ENCODE results near the gene NOB1. TPM values are rescaled to one million over a fixed set of nuclear protein-coding genes. Genes with fewer than 3 reads are reported as not detected.
"Not testable (repeated sequence)": the region's sequence is repeated elsewhere in the genome, so short reads cannot be mapped to it uniquely, and the experiment has no call there.

Gene NOB1
- total and polyA plus RNA-seq, 4 donors, result 6.9 to 19.7 (median 12.5) TPM

DNA sequence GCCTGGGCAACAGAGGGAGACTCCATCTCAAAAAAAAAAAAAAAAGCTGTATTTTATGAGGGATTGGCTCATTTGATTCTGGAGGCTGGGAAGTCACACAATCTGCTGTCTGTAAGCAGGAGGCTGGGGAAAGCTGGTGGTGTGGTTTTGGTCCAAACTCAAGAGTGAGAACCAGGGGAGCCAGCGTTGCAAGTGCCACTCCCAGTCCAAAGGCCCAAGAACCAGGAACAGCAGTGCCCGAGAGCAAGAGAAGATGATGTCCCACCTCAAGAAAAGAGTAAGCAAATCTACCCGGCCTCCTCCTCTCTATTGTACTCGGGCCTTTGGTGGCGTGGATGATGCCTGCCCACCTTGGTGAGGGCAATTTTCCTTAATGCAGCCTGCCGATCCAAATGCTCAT is 22.6 kb downstream of the NOB1 start:
- H3K9ac ChIP-seq (ENCODE audit: low read depth in 1 of 2, low read length in 2 of 2), result no peak overlapping the region
- no peaks in the 10 kb centered on the region for H3K36me3 ChIP-seq (ENCODE audit: control insufficient read depth in 4 of 4, insufficient read depth in 3 of 4, low read depth in 1 of 4, low read length in 3 of 4)
- H3K27me3 ChIP-seq (ENCODE audit: control insufficient read depth in 4 of 4, insufficient read depth in 4 of 4, low read length in 3 of 4), result no peaks in the 10 kb centered on the region
- 92% methylated on average over 6 of the region's 6 CpGs for WGBS
- H3K4me3 ChIP-seq (ENCODE audit: low read depth in 1 of 3, low read length in 3 of 3), result no peak overlapping the region
- H3K9me3 ChIP-seq (ENCODE audit: control insufficient read depth in 4 of 4, low read length in 3 of 4), result no peaks in the 10 kb centered on the region
- no peak overlapping the region for H3K27ac ChIP-seq (ENCODE audit: low read depth in 1 of 2, low read length in 2 of 2)
- no peak for DNase-seq (ENCODE audit: low spot score)
- TF ChIP-seq SP1 (IDR thresholded peaks at IDR 0.05), result no peak
- no peak for TF ChIP-seq MAX (IDR thresholded peaks at IDR 0.05)
- TF ChIP-seq HNF4A (conservative IDR thresholded peaks at IDR 0.05), result no peak
- TF ChIP-seq HNF4G (IDR thresholded peaks at IDR 0.05), result no peak
- no peak for TF ChIP-seq FOXA2 (IDR thresholded peaks at IDR 0.05)
- TF ChIP-seq TAF1 (conservative IDR thresholded peaks at IDR 0.05), result no peak
- TF ChIP-seq YY1 (IDR thresholded peaks at IDR 0.05), result no peak
- TF ChIP-seq, protein P1, sequence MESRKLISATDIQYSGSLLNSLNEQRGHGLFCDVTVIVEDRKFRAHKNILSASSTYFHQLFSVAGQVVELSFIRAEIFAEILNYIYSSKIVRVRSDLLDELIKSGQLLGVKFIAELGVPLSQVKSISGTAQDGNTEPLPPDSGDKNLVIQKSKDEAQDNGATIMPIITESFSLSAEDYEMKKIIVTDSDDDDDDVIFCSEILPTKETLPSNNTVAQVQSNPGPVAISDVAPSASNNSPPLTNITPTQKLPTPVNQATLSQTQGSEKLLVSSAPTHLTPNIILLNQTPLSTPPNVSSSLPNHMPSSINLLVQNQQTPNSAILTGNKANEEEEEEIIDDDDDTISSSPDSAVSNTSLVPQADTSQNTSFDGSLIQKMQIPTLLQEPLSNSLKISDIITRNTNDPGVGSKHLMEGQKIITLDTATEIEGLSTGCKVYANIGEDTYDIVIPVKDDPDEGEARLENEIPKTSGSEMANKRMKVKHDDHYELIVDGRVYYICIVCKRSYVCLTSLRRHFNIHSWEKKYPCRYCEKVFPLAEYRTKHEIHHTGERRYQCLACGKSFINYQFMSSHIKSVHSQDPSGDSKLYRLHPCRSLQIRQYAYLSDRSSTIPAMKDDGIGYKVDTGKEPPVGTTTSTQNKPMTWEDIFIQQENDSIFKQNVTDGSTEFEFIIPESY (IDR thresholded peaks at IDR 0.05), result no peak
- no peak for TF ChIP-seq EGR1 (IDR thresholded peaks at IDR 0.05; ENCODE audit: low read depth in 2 of 2)
- TF ChIP-seq RXRA (IDR thresholded peaks at IDR 0.05), result no peak
- no peak for TF ChIP-seq REST (IDR thresholded peaks at IDR 0.05)
- H3K4me1 ChIP-seq (ENCODE audit: control insufficient read depth in 4 of 4, insufficient read depth in 4 of 4, low read length in 3 of 4), result no peaks in the 10 kb centered on the region

- not testable (repeated sequence) for DNase-seq (ENCODE audit: low spot score); H3K4me3 ChIP-seq (ENCODE audit: low read depth in 1 of 3, low read length in 3 of 3); H3K27ac ChIP-seq (ENCODE audit: low read depth in 1 of 2, low read length in 2 of 2); H3K4me1 ChIP-seq (ENCODE audit: control insufficient read depth in 4 of 4, insufficient read depth in 4 of 4, low read length in 3 of 4); H3K9me3 ChIP-seq (ENCODE audit: control insufficient read depth in 4 of 4, low read length in 3 of 4); H3K9ac ChIP-seq (ENCODE audit: low read depth in 1 of 2, low read length in 2 of 2); H3K36me3 ChIP-seq (ENCODE audit: control insufficient read depth in 4 of 4, insufficient read depth in 3 of 4, low read depth in 1 of 4, low read length in 3 of 4); H3K27me3 ChIP-seq (ENCODE audit: control insufficient read depth in 4 of 4, insufficient read depth in 4 of 4, low read length in 3 of 4)
- 78% methylated on average over 5 of the region's 5 CpGs for WGBS
Measured at GRCh38 chr16:69731280-69731679, 23.4 kb downstream of the NOB1 start.

DNA sequence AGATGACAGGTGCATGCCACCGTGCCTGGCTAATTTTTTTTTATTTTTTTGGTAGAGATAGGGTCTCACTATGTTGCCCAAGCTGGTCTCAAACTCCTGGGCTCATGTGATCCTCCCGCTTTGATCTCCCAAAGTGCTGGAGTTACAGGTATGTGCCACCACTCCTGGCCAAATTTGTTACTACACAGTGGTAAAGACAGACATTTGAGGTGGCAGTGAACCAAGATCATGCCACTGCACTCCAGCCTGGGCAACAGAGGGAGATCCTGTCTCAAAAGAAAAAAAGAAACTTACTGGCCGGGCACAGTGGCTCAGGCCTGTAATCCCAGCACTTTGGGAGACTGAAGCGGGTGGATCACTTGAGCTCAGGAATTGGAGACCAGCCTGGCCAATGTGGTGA is 25.7 kb downstream of the NOB1 start:
- not testable (repeated sequence) for H3K36me3 ChIP-seq (ENCODE audit: control insufficient read depth in 4 of 4, insufficient read depth in 3 of 4, low read depth in 1 of 4, low read length in 3 of 4); H3K4me3 ChIP-seq (ENCODE audit: low read depth in 1 of 3, low read length in 3 of 3); H3K9ac ChIP-seq (ENCODE audit: low read depth in 1 of 2, low read length in 2 of 2); H3K27me3 ChIP-seq (ENCODE audit: control insufficient read depth in 4 of 4, insufficient read depth in 4 of 4, low read length in 3 of 4); H3K27ac ChIP-seq (ENCODE audit: low read depth in 1 of 2, low read length in 2 of 2); H3K4me1 ChIP-seq (ENCODE audit: control insufficient read depth in 4 of 4, insufficient read depth in 4 of 4, low read length in 3 of 4); DNase-seq (ENCODE audit: low spot score); H3K9me3 ChIP-seq (ENCODE audit: control insufficient read depth in 4 of 4, low read length in 3 of 4)
- 85% methylated on average over 4 of the region's 4 CpGs for WGBS

Data from liver (tissue), 9 donors.